Hindlimb muscle (tissue), 1 donor: ENCODE data around the gene TYMP. TPM values are rescaled to one million over a fixed set of nuclear protein-coding genes. Genes with fewer than 3 reads are reported as not detected.

Source experiments
- DNase-seq: peaks from one replicate; pipeline ENCODE4 v3.0.0-alpha.2; 2013
- polyA plus RNA-seq: library from polyadenylated mRNA; unstranded; fragments of 120-200 nt; gene quantifications from one replicate; pipeline ENCODE4 v1.2.1, GENCODE V29; 2013; ENCODE audit not compliant: insufficient read length

The TYMP gene
- polyA plus RNA-seq, 1 donor = 6.7 TPM

DNA sequence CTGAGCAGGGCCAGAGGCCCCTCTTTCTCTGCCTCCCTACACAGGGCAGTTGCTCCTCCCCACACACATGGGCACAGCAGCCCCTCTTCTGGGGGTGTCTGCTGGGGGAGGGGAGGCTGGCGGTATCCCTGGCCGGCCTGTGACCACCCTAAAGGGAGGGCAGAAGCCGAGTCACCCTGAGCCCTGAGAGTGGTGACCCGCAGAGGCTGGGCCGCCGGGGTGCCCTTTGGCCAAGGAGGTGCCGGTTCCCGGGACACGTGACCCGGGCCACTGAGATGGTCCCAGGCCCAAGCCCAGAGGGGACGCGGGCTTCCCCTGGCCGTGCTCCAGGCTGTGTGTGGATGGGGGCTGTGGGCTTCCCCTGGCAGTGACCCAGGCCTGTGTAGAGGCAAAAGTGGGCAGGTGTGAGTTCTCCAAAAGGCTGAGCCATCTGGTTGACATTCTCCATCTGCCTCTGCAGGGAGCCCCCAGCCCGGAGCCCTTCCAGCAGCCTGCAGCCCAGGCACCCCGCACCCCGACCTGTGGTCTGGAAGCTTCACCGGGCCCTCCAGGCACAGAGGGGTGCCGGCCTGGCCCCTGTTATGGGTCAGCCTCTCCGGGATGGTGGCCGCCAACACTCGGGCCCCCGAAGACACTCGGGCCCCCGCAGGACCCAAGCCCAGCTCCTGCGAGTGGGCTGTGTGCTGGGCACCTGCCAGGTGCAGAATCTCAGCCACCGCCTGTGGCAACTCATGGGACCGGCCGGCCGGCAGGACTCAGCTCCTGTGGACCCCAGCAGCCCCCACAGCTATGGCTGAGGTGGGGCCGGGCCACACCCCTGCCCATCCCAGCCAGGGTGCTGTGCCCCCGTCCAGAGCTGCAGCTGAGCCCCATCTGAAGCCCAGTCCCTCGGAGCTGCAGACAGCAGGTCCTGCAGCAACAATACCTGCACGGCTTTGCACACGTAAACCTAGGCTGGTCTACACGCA lies 47.4 kb downstream of the TYMP start:
- DNase-seq = no peak

DNA sequence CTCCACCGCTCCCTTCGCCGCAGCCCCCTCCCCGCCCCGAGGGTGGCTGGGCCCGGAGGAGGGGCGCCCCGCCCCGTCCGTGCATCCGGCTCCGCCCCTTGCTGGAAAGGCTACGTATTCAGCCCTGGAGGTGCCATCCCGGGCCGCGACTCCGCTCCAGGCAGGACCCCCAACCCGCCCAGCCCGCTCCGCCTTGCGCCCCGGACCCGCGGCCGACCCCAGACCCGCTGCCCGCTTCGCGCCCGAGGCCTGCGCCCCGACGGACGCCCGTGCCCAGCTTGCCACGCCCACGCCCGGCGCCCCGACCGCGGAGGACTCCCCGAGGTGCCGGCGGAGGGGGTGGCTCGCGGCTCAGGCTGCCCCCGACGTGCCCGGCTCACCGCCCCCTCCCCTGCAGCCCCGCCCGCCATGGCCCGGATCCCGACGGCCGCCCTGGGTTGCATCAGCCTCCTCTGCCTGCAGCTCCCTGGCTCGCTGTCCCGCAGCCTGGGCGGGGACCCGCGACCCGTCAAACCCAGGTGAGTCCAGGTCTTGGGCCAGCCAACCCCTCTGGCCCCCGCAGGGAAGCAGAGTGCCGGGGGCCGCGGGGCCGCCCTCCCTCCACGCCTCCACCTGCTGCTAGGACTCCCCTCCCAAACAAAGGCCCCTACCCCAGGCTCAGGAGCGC lies 48.2 kb downstream of the TYMP start, which contains the start of gene ADM2:
ADM2 (plus strand) TSS at position 104 of the 667 bp plus-strand sequence; CDS start at position 409, 305 bp downstream.
- no peak for DNase-seq

DNA sequence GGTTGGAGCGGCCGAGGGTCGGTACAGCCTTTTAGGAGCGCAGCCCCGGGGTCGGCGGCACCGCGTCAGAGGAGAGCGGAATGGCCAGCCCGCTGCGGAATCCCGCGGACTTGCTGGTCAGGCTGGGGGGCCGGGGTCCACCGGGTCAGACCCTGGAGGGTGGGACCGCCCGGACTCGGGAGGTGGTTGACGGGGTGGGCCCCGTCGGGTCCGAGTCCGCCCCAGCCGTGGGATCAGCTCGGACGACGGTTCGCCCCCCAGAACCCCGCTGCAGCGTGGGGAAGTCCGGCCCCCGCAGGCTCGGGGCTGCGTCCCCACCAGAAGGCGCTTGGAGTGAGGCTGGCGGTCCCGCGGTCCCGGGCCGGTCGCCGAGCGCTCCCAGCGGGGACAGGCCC lies 48.8 kb downstream of the TYMP start:
- no peak for DNase-seq

DNA sequence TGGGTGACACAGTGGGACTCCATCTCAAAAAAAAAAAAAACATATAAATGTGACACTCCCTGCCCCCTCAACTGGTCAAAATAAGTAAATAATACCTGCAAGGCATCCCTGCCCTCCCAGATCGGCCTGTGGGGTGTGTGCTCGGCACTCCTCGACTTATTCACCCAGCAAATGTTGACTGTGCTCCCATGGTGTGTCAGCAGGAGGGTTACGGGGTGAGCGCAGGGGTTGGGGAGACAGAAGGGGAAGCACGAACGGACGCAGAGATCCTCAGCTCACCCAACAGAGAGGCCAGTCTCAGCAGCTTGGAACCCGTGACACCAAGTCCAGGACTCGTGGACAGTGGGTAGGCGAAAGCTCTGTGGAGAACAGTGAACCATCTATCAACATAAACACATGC lies 50.1 kb downstream of the TYMP start:
- no peak for DNase-seq

GRCh38 chr22:50477923-50478322 lies 51.9 kb downstream of the TYMP start:
- no peak for DNase-seq

DNA sequence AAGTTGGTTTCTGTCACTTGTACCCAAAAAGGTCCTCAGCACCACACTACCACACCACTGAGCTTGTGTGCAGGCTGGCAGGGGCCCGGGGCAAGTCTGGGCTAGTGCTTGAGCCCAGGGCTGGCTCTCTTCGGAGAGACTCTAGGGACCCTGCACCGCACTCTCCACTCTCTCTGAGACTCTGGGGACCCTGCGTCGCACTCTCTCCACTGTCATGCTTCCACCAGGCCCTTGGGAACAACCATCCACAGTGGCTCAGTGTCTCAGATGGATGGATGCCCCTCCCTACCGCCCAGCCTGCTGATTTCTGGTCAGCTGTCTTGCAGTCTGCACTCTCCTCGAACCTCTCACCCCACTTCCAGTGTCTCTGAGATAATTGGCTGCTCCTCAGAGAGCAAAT lies 52.9 kb downstream of the TYMP start:
- DNase-seq = no peak

Other genes starting within 250 kb of the TYMP start
- 109 TPM for gene PLXNB2, start 222.4 kb downstream of the TYMP start, polyA plus RNA-seq
- gene DENND6B, start 203.0 kb downstream of the TYMP start, polyA plus RNA-seq = 5.5 TPM
- 34.3 TPM for gene PPP6R2, start 186.7 kb downstream of the TYMP start, polyA plus RNA-seq
- 53.0 TPM for gene SBF1, start 55.0 kb downstream of the TYMP start, polyA plus RNA-seq
- 0.26 TPM for gene ADM2, start 48.5 kb downstream of the TYMP start, polyA plus RNA-seq
- not detected for gene MIOX, start 43.2 kb downstream of the TYMP start, polyA plus RNA-seq
- 42.2 TPM for gene LMF2, start 22.3 kb downstream of the TYMP start, polyA plus RNA-seq
- 36.3 TPM for gene NCAPH2, start 21.8 kb downstream of the TYMP start, polyA plus RNA-seq
- gene SCO2, start 4.4 kb downstream of the TYMP start, polyA plus RNA-seq = 6.1 TPM
- gene KLHDC7B, start 15.9 kb upstream of the TYMP start, polyA plus RNA-seq = not detected
- not detected for gene SYCE3, start 32.9 kb upstream of the TYMP start, polyA plus RNA-seq
- gene CPT1B, start 48.4 kb upstream of the TYMP start, polyA plus RNA-seq = 52.6 TPM
- gene CHKB, start 52.8 kb upstream of the TYMP start, polyA plus RNA-seq = 52.7 TPM
- 0.70 TPM for gene MAPK8IP2, start 70.8 kb upstream of the TYMP start, polyA plus RNA-seq
- 18.1 TPM for gene ARSA, start 98.1 kb upstream of the TYMP start, polyA plus RNA-seq
- gene SHANK3, start 142.8 kb upstream of the TYMP start, polyA plus RNA-seq = 22.7 TPM
- gene ACR, start 208.2 kb upstream of the TYMP start, polyA plus RNA-seq = 0.45 TPM